Activated CD4-positive, alpha-beta T cell treated with anti-CD3 and anti-CD28 coated beads, Interleukin-2, amount 50 U/mL, for 4 hours (primary cell): ENCODE results near the gene PLK5.
"Not testable (repeated sequence)": the region's sequence is repeated elsewhere in the genome, so short reads cannot be mapped to it uniquely, and the experiment has no call there.

Source experiments
- DNase-seq, 2 experiments: peaks; one replicate each; pipeline ENCODE4 v3.0.0-alpha.2; 2020

The PLK5 gene

GRCh38 chr19:1491114-1491848 is 32.6 kb upstream of the PLK5 start, which contains the start of gene REEP6:
Gene REEP6 (plus strand): TSS chr19:1491181. CDS start chr19:1491270, 89 bp downstream.
- DNase-seq: no peak

GRCh38 chr19:1491849-1492170 is 32.1 kb upstream of the PLK5 start:
- DNase-seq: no peak

- no peak for DNase-seq
Measured at GRCh38 chr19:1492474-1493006, 31.3 kb upstream of the PLK5 start.

GRCh38 chr19:1494115-1494815 is 29.6 kb upstream of the PLK5 start:
- DNase-seq: no peak

GRCh38 chr19:1495051-1495798 is 28.7 kb upstream of the PLK5 start:
- DNase-seq: no peak

- no peak for DNase-seq
Measured at GRCh38 chr19:1495799-1496713, 27.8 kb upstream of the PLK5 start.

- DNase-seq: no peak
Measured at GRCh38 chr19:1496714-1497577, 26.9 kb upstream of the PLK5 start.

- DNase-seq: no peak
Measured at GRCh38 chr19:1497578-1498235, 26.2 kb upstream of the PLK5 start.

- not testable (repeated sequence) for DNase-seq
Measured at GRCh38 chr19:1499231-1499630, 24.6 kb upstream of the PLK5 start.

GRCh38 chr19:1501200-1501595 is 22.7 kb upstream of the PLK5 start:
- DNase-seq: no peak

GRCh38 chr19:1502433-1503088 is 21.3 kb upstream of the PLK5 start:
- DNase-seq: no peak

GRCh38 chr19:1503089-1503924 is 20.6 kb upstream of the PLK5 start:
- DNase-seq: peak; percentile 54 to 58

- no peak for DNase-seq
Measured at GRCh38 chr19:1503925-1504773, 19.7 kb upstream of the PLK5 start.

- no peak for DNase-seq
Measured at GRCh38 chr19:1505012-1505411, 18.9 kb upstream of the PLK5 start.

- no peak for DNase-seq
Measured at GRCh38 chr19:1505991-1506881, 17.6 kb upstream of the PLK5 start.

- DNase-seq: no peak
Measured at GRCh38 chr19:1507192-1507660, 16.7 kb upstream of the PLK5 start.
